A673 (cell line): ENCODE measurements around the gene GALNS. TPM values are rescaled to one million over a fixed set of nuclear protein-coding genes. Genes with fewer than 3 reads are reported as not detected.

Experiments used
- BruUV-seq: library from RNA; stranded (reverse); fragments of 400-500 nt; replicated peaks from 2 replicates; lab custom pipeline; 2021; lab: Mats Ljungman, UMichigan
- CTCF ChIA-PET: fragments of 300-600 bp; sonication (Branson Sonifier 250); formaldehyde crosslinking; loops from one replicate; lab custom pipeline; 2022; ENCODE audit warnings: antibody characterized with exemption; lab: Charles Lee
- POLR2A ChIA-PET: fragments of 300-600 bp; sonication (Branson Sonifier 250); formaldehyde crosslinking; loops from one replicate; lab custom pipeline; 2022; ENCODE audit warnings: antibody characterized with exemption; ENCODE audit not compliant: low non-redundant PET; lab: Charles Lee
- DNase-seq: peaks from one replicate; pipeline ENCODE4 v3.0.0-alpha.2; 2015; ENCODE audit warnings: low spot score
- H3K27ac ChIP-seq: fragments of 200-600 bp; sonication (generic); 2 replicates; pipeline ENCODE4 v1.5.1; 2016; ENCODE audit warnings: mixed run types, low read depth, mild to moderate bottlenecking, mixed read lengths, antibody characterized with exemption, low read length; ENCODE audit not compliant: poor library complexity, severe bottlenecking
- H3K27me3 ChIP-seq: fragments of 200-600 bp; sonication (generic); replicated peaks from 2 replicates; pipeline ENCODE4 v1.6.1; 2017; ENCODE audit warnings: mixed run types, low read depth, mild to moderate bottlenecking, mixed read lengths, antibody characterized with exemption, low read length; ENCODE audit not compliant: insufficient read depth, poor library complexity
- H3K36me3 ChIP-seq: fragments of 200-600 bp; sonication (generic); 2 replicates; pipeline ENCODE4 v1.6.1; 2016; ENCODE audit warnings: mixed run types, mild to moderate bottlenecking, mixed read lengths, antibody characterized with exemption, low read length; ENCODE audit not compliant: insufficient read depth, poor library complexity, severe bottlenecking
- H3K4me1 ChIP-seq: fragments of 200-600 bp; sonication (generic); 2 replicates; pipeline ENCODE4 v1.6.1; 2017; ENCODE audit warnings: mixed run types, mild to moderate bottlenecking, mixed read lengths, antibody characterized with exemption, low read length; ENCODE audit not compliant: insufficient read depth, poor library complexity, severe bottlenecking
- H3K4me3 ChIP-seq: fragments of 200-600 bp; sonication (generic); 2 replicates; pipeline ENCODE4 v1.5.1; 2016; ENCODE audit warnings: low read depth, mixed run types, mild to moderate bottlenecking, mixed read lengths, low read length; ENCODE audit not compliant: poor library complexity, severe bottlenecking
- H3K9me3 ChIP-seq: fragments of 200-600 bp; sonication (generic); 2 replicates; pipeline ENCODE4 v1.6.1; 2016; ENCODE audit warnings: mixed run types, low read depth, mild to moderate bottlenecking, mixed read lengths, antibody characterized with exemption, low read length; ENCODE audit not compliant: poor library complexity, severe bottlenecking
- EZH2 ChIP-seq: fragments of 200-600 bp; sonication (generic); IDR thresholded peaks from 2 replicates; pipeline ENCODE4 v1.6.1; 2017; ENCODE audit warnings: borderline replicate concordance, low read depth, mild to moderate bottlenecking, mixed read lengths, antibody characterized with exemption, low read length; ENCODE audit not compliant: poor library complexity, severe bottlenecking
- intact Hi-C: fragments of 100-400 bp; cut with micrococcal nuclease; formaldehyde crosslinking; loops from one replicate; pipeline ENCODE4 v1.10.0; 2022; ENCODE audit not compliant: unreplicated experiment
- total RNA-seq: library from RNA; stranded (reverse); gene quantifications from 2 replicates; pipeline ENCODE4 v1.2.3, GENCODE V29; 2021
- TF ChIP-seq, protein P1 (sequence below): fragments of 300-800, 200-600 bp; sonication (generic); conservative IDR thresholded peaks from 2 replicates; pipeline ENCODE4 v1.5.1; 2017; ENCODE audit warnings: low read depth, mild to moderate bottlenecking, antibody characterized with exemption, low read length, moderate library complexity, mixed read lengths

Gene GALNS
- total RNA-seq, 1 experiment from 2014 or later = 54.8 TPM

- intact Hi-C loops = no loop called here
Observed at GRCh38 chr16:88764080-88764479, 92.7 kb downstream of the GALNS start.

More at GRCh38 chr16:88764080-88764479, 92.7 kb downstream of the GALNS start:
- TF ChIP-seq, protein P1, sequence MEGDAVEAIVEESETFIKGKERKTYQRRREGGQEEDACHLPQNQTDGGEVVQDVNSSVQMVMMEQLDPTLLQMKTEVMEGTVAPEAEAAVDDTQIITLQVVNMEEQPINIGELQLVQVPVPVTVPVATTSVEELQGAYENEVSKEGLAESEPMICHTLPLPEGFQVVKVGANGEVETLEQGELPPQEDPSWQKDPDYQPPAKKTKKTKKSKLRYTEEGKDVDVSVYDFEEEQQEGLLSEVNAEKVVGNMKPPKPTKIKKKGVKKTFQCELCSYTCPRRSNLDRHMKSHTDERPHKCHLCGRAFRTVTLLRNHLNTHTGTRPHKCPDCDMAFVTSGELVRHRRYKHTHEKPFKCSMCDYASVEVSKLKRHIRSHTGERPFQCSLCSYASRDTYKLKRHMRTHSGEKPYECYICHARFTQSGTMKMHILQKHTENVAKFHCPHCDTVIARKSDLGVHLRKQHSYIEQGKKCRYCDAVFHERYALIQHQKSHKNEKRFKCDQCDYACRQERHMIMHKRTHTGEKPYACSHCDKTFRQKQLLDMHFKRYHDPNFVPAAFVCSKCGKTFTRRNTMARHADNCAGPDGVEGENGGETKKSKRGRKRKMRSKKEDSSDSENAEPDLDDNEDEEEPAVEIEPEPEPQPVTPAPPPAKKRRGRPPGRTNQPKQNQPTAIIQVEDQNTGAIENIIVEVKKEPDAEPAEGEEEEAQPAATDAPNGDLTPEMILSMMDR = no peak
- no peak for TF ChIP-seq EZH2
- H3K36me3 ChIP-seq = peaks cover 4% of the 10 kb centered on the region
- no peak overlapping the region for H3K4me3 ChIP-seq
- no peaks in the 10 kb centered on the region for H3K9me3 ChIP-seq
- H3K4me1 ChIP-seq = peaks cover 16% of the 10 kb centered on the region
- no peaks in the 10 kb centered on the region for H3K27me3 ChIP-seq
- no peak overlapping the region for H3K27ac ChIP-seq
- ChIA-PET POLR2A (no interaction called here), CTCF (no interaction called here)
- no peak for DNase-seq
- BruUV-seq = no TSS peak

Other genes with a start within 250 kb of the GALNS start
- 0.28 TPM in 1 of 2 replicates, not detected in the other for gene IL17C, start 218.4 kb downstream of the GALNS start, total RNA-seq
- gene CYBA, start 205.9 kb downstream of the GALNS start, total RNA-seq = 44.7 and 53.6 TPM in 2 replicates
- gene MVD, start 193.9 kb downstream of the GALNS start, total RNA-seq = 127 and 131 TPM in 2 replicates
- not detected in 2 replicates for gene SNAI3, start 170.4 kb downstream of the GALNS start, total RNA-seq
- gene RNF166, start 150.5 kb downstream of the GALNS start, total RNA-seq = 32.3 and 36.3 TPM in 2 replicates
- 45.0 and 47.5 TPM in 2 replicates for gene CTU2, start 150.4 kb downstream of the GALNS start, total RNA-seq
- gene PIEZO1, start 71.7 kb downstream of the GALNS start, total RNA-seq = 174 and 182 TPM in 2 replicates
- 103 TPM in 2 replicates for gene CDT1, start 53.2 kb downstream of the GALNS start, total RNA-seq
- gene APRT, start 45.0 kb downstream of the GALNS start, total RNA-seq = 129 and 134 TPM in 2 replicates
- 89.9 and 98.6 TPM in 2 replicates for gene TRAPPC2L, start 180 bp upstream of the GALNS start, total RNA-seq
- gene PABPN1L, start 9.7 kb upstream of the GALNS start, total RNA-seq = not detected in 2 replicates
- 1.7 and 2.2 TPM in 2 replicates for gene CBFA2T3, start 120.3 kb upstream of the GALNS start, total RNA-seq
- 27.7 and 37.0 TPM in 2 replicates for gene ACSF3, start 236.9 kb upstream of the GALNS start, total RNA-seq